NCI-H1092 treated with DMSO at 0.1 percent for 48 hours (cell line): ENCODE measurements around the gene FAM222B.
"Not testable (repeated sequence)": the region's sequence is repeated elsewhere in the genome, so short reads cannot be mapped to it uniquely, and the experiment has no call there.

Source experiments
- DNase-seq: peaks from one replicate; lab custom pipeline; 2025; lab: John Stamatoyannopoulos, UW

Gene FAM222B

GRCh38 chr17:28842282-28843012 is at the start of gene FAM222B:
Gene FAM222B (minus strand): TSS chr17:28842790. CDS start chr17:28766667, 76,123 bp downstream.
- DNase-seq: peak; percentile 82

- no peak for DNase-seq
These were observed 49.4 kb upstream of the FAM222B start for GRCh38 chr17:28892024-28892423.

- no peak for DNase-seq
These were observed 48.6 kb upstream of the FAM222B start for GRCh38 chr17:28891201-28891600.

GRCh38 chr17:28889996-28890395 is 47.4 kb upstream of the FAM222B start:
- DNase-seq: no peak

- DNase-seq: no peak
These were observed 46.2 kb upstream of the FAM222B start for GRCh38 chr17:28888832-28889231.

- no peak for DNase-seq
These were observed 45.4 kb upstream of the FAM222B start for GRCh38 chr17:28887871-28888471.

GRCh38 chr17:28885951-28886350 is 43.4 kb upstream of the FAM222B start:
- no peak for DNase-seq

GRCh38 chr17:28885363-28885762 is 42.8 kb upstream of the FAM222B start:
- DNase-seq: no peak

- no peak for DNase-seq
These were observed 41.5 kb upstream of the FAM222B start for GRCh38 chr17:28883967-28884702.

GRCh38 chr17:28882154-28882895 is 39.7 kb upstream of the FAM222B start:
- no peak for DNase-seq

GRCh38 chr17:28881533-28882056 is 39.0 kb upstream of the FAM222B start:
- no peak for DNase-seq

GRCh38 chr17:28880572-28880945 is 38.0 kb upstream of the FAM222B start:
- no peak for DNase-seq

- no peak for DNase-seq
These were observed 37.4 kb upstream of the FAM222B start for GRCh38 chr17:28879886-28880571.

- DNase-seq: no peak
These were observed 36.4 kb upstream of the FAM222B start for GRCh38 chr17:28878981-28879380.

GRCh38 chr17:28878158-28878910 is 35.7 kb upstream of the FAM222B start:
- no peak for DNase-seq

GRCh38 chr17:28877150-28877711 is 34.6 kb upstream of the FAM222B start:
- DNase-seq: not testable (repeated sequence)

- no peak for DNase-seq
These were observed 33.4 kb upstream of the FAM222B start for GRCh38 chr17:28875848-28876550.

GRCh38 chr17:28874750-28875149 is 32.2 kb upstream of the FAM222B start:
- no peak for DNase-seq

- DNase-seq: no peak
These were observed 31.2 kb upstream of the FAM222B start for GRCh38 chr17:28873839-28874238.
